ENCODE measurements around the gene CREB5.
A peak's percentile ranks its signal among the peaks of the same experiment; 100 is the strongest.
"Not testable (repeated sequence)": the region's sequence is repeated elsewhere in the genome, so short reads cannot be mapped to it uniquely, and the experiment has no call there.

Gene CREB5

GRCh38 chr7:28609608-28610007 lies 197.3 kb downstream of the CREB5 start:
- no peak overlapping the region for H3K27ac ChIP-seq
- TF ChIP-seq, protein P1, sequence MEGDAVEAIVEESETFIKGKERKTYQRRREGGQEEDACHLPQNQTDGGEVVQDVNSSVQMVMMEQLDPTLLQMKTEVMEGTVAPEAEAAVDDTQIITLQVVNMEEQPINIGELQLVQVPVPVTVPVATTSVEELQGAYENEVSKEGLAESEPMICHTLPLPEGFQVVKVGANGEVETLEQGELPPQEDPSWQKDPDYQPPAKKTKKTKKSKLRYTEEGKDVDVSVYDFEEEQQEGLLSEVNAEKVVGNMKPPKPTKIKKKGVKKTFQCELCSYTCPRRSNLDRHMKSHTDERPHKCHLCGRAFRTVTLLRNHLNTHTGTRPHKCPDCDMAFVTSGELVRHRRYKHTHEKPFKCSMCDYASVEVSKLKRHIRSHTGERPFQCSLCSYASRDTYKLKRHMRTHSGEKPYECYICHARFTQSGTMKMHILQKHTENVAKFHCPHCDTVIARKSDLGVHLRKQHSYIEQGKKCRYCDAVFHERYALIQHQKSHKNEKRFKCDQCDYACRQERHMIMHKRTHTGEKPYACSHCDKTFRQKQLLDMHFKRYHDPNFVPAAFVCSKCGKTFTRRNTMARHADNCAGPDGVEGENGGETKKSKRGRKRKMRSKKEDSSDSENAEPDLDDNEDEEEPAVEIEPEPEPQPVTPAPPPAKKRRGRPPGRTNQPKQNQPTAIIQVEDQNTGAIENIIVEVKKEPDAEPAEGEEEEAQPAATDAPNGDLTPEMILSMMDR (conservative IDR thresholded peaks at IDR 0.05): no peak

DNA sequence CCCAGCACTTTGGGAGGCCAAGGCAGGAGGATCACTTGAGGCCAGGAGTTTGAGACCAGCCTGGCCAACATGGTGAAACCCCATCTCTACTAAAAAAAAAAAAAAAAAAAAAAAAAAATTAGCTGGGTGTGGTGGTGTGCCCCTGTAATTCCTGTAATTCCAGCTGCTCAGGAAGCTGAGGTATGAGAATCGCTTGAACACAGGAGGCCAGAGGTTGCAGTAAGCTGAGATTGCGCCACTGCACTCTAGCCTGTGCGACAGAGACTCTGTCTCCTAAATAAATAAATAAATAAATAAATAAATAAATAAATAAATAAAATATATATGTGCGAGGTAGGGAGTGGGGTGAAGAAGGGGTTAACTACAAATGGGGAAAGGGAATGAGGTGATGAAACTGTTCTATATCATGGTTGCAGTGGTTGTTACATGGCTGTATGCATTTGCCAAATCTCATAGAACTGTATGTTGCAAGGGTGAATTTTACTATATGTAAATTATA lies 199.1 kb downstream of the CREB5 start:
- H3K27ac ChIP-seq: not testable (repeated sequence)

DNA sequence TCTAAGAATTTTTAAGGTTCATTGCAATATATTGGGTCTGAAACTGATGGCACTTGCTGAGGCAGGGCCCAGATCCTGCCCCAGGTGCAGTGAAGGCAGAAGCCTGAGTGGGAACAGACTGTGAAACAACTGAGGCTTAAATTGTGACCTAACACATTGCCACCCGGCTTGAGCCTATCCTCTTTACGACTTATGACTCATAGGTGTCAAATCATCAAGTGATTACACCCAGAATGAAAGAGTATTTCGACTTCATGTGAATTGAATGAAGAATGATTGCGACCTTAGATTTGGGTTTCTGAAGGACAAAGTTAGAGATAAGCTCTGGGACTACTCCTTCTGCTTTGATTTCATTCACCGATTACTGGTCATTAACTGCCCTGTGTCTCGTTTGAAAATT lies 200.9 kb downstream of the CREB5 start:
- H3K27ac ChIP-seq: no peak overlapping the region
- TF ChIP-seq, protein P1 (conservative IDR thresholded peaks at IDR 0.05): no peak

DNA sequence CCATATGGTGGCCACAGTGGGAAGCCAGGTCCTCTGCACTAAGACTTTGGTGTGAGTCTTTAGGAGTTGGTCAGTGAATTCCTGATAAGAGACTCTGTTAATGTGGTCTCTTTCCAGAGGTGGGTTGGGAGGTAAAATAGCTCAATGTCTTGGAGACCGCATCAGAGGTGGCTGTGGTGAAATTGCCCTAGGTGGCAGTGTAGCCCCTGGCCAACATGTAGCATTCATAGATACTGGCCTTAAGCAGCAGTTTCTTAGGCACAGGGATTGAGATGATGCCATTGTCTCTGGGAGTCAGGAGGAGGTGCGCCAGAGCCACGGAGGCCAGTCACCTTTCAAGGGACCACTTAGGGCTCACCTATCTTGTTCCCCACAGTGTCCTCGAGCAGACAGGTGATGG lies 202.8 kb downstream of the CREB5 start:
- TF ChIP-seq, protein P1 (conservative IDR thresholded peaks at IDR 0.05): peak; percentile 26; the same call in 1 of the 2 replicates
- no peak overlapping the region for H3K27ac ChIP-seq

DNA sequence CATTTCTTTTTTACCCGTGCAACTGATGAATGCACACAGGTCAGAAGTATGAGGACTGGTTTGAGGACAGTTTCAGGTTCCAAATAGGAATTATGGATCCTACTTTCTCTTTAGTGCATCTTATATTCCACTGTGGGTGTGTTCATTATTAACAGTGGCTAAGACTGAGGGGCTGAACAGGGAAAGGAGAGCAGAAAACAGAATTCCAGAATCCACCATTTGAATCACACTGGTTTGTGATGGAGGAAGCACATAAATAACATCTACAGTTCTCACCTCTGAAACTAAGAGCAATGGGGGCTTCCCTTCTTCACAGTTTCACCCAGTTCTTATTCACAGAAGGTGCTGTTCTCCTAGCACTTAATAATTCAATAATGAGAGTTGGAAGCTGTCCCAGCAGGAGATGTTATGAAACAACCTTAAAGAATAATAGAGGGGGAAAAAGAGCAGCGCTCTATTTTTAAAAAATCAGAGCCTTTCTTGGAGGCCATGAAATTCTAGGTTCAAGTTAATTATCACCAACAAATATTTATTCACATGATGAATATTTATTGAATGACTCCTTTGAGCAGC lies 205.1 kb downstream of the CREB5 start:
- H3K27ac ChIP-seq: no peak overlapping the region
- TF ChIP-seq, protein P1 (conservative IDR thresholded peaks at IDR 0.05): no peak

GRCh38 chr7:28618383-28618782 lies 206.1 kb downstream of the CREB5 start:
- no peak overlapping the region for H3K27ac ChIP-seq
- TF ChIP-seq, protein P1 (conservative IDR thresholded peaks at IDR 0.05): no peak

- TF ChIP-seq, protein P1 (conservative IDR thresholded peaks at IDR 0.05): no peak
- no peak overlapping the region for H3K27ac ChIP-seq
Observed at GRCh38 chr7:28619256-28619655, 206.9 kb downstream of the CREB5 start.

DNA sequence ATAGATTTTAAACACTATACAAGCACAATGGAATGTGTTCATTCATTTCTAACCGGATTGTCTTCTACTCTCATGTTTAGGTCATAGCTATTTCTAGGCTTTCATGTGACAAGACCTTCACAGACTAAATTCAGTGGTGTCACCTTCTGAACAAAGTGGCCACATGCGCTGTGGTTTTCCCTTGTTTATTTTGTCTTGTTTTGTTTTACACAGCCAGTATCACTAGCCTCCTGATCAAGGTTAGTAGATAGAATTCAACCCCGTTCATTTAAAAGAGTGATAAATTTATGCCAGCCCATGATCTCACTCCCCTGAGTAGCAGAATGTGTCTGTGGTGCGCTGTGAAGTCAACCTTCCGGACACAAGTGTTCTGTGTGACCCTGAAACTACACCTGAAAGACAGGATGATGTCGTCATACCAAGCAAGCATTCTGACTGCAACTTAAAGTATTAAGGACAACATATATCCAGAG lies 209.1 kb downstream of the CREB5 start:
- peak overlapping the region; percentile 29; the same call in 1 of the 2 replicates for H3K27ac ChIP-seq
- TF ChIP-seq, protein P1 (conservative IDR thresholded peaks at IDR 0.05): no peak

All from VCaP (cell line).